ENCODE measurements around the gene BLACAT1.
"Not testable (repeated sequence)": the region's sequence is repeated elsewhere in the genome, so short reads cannot be mapped to it uniquely, and the experiment has no call there.

Gene BLACAT1

GRCh38 chr1:205484985-205485967 lies 29.4 kb upstream of the BLACAT1 start:
- DNase-seq (ENCODE audit: low read depth): peak; percentile 65

DNA sequence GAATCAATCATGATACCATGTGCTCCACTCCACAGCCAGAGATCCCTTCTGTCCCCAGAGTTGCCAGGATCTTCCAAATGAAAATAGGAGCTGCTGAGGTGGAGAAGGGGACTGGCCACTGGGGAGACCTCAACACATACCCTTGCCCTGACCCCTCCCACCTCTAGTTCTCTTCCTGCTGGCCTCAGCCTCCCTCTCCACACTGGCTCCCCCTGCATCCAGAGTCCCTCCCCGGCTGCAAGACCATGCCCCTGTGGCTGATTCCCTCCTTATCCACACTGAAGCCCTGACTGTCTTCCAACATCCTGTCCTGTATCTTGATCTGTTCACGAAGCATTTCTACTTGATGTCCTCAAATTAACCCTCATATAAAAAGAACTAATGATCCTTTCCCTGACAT lies 27.5 kb upstream of the BLACAT1 start:
- DNase-seq (ENCODE audit: low read depth): no peak

DNA sequence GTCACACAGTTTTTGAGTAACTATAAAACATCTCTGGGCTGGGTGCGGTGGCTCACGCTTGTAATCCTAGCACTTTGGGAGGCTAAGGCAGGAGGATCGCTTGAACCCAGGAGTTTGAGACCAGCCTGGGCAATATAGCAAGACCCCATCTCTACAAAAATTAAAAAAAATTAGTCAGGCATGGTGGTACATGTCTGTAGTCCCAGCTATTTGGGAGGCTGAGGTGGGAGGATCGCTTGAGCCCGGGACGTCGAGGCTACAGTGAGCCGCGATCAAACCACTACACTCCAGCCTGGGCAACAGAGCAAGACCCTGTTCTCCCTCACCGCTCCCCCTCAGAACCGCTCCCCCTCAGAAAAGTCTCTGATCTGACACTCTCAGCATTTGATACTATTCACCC lies 26.7 kb upstream of the BLACAT1 start:
- not testable (repeated sequence) for DNase-seq (ENCODE audit: low read depth)

- no peak for DNase-seq (ENCODE audit: low read depth)
These were observed 25.8 kb upstream of the BLACAT1 start for GRCh38 chr1:205481629-205482151.

GRCh38 chr1:205481218-205481617 lies 25.4 kb upstream of the BLACAT1 start:
- no peak for DNase-seq (ENCODE audit: low read depth)

- no peak for DNase-seq (ENCODE audit: low read depth)
These were observed 24.6 kb upstream of the BLACAT1 start for GRCh38 chr1:205480349-205480985.

DNA sequence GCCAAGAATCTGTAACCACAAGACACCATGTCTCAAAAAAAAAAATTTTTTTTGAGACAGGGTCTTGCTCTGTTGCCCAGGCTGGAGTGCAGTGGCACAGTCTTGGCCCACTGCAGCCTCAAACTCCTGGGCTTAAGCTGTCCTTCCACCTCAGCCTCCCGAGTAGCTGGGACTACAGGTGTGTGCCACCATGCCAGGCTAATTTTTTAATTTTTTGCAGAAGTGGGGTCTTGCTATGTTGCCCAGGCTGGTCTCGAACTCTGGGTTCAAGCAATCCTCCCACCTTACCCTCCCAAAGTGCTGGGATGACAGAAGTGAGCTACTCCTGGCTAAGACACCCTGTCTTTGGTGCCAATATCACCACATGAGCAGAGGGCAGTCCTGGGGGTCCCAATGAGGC lies 23.1 kb upstream of the BLACAT1 start:
- not testable (repeated sequence) for DNase-seq (ENCODE audit: low read depth)

DNA sequence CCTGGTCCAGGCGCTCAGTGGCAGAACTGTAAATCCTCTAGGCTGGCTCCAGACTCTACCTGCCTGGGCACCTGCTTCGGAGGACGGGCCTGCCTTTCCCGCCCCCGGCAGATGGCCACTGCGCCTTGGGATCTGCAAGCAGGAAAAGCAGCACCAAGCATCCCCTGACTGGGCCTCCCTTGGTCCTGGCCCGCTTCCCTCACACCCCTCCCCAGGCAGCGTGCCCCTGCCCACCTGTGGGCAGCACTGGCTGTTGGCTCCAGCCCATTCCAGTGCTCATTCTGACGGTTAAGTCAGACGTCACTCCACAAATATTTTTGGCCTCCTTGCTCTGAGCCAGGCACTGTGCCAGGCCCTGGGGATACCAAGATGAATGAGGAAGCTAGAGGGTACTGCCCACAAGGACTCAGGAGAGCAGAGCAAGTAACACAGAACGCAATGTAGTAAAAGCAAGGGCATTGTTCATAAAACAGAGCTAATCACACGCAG lies 22.0 kb upstream of the BLACAT1 start:
- peak; percentile 87 for DNase-seq (ENCODE audit: low read depth)

DNA sequence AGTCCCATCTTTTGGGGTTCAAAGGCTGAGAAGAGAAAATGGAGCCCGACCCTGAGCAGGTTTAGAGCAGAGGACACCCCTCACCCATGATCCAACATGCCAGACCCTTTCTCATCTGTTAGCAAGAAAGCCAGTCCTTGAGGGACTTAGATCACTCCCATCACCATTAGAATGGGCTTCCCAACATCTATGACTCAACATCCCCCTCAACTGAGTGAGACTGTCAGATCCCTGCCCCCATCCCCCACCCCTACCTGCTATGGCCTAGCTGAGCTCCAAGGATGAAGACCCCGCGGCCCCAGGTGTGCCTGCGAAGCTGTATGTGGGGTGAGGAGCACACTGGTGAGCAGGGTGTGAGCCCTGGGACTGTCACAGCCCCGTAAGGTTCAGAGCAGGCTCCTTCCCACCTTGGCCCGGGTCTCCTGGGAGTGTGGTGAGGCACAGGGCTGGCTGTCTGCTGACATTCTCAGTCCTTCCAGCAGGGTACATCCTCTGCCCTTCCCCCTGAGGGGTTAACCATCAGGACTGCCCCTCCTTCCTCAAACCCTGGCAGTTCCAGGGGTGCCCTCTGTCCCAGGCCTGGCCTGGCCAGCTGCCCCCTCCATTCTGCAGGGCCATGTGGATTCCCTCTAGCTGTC lies 21.4 kb upstream of the BLACAT1 start:
- DNase-seq (ENCODE audit: low read depth): no peak

- DNase-seq (ENCODE audit: low read depth): no peak
These were observed 20.8 kb upstream of the BLACAT1 start for GRCh38 chr1:205476648-205477047.

DNA sequence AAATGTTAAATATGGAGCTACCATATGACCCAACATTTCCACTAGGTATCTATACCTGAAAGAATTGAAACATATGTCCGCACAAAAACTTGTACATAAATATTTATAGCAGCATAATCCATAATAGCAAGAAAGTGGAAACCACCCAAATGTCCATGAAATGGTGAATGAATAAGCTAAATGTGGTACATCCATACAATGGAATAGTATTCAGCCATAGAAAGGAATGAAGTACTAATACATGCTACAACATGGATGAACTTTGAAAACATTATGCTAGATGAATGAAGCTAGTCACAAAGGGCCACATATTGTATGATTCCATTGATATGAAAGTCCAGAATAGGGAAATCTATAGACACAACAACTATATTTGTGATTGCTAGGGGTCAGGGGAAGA lies 20.0 kb upstream of the BLACAT1 start:
- no peak for DNase-seq (ENCODE audit: low read depth)

- DNase-seq (ENCODE audit: low read depth): no peak
These were observed 18.7 kb upstream of the BLACAT1 start for GRCh38 chr1:205474571-205474970.

DNA sequence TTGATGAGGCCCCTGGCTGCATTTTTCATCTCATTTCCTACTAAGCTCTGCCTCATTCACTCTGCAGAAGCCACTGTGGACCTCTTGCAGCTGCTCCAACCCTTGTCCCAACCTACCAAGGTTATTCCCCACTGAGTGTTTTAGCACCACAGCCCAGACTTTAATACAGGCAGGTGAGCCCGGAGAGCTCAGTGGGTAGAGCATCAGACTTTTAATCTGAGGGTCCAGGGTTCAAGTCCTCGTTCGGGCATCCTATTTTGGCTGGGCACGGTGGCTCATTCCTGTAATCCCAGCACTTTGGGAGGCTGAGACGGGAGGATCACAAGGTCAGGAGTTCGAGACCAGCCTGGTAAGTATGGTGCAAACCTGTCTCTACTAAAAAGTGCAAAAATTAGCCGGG lies 18.1 kb upstream of the BLACAT1 start:
- no peak for DNase-seq (ENCODE audit: low read depth)

DNA sequence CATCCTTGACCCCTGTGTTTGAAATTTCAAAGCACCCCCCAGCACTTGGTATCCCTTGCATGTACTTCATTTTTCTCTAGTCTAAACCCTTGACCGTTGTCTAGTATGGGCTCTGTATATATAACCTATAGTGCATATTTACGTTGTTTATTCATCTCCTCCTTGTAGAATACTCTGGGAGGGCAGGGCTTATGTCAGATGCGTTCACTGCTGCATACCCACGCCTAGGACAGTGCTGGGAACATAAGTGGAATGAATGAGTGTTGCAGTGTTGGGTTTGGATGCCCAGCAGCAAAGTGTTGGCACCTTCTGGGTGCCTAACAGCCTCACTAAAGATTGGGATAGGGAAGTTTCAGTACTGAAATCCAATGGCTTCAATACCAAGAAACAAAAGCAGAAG lies 17.6 kb upstream of the BLACAT1 start:
- DNase-seq (ENCODE audit: low read depth): no peak

DNA sequence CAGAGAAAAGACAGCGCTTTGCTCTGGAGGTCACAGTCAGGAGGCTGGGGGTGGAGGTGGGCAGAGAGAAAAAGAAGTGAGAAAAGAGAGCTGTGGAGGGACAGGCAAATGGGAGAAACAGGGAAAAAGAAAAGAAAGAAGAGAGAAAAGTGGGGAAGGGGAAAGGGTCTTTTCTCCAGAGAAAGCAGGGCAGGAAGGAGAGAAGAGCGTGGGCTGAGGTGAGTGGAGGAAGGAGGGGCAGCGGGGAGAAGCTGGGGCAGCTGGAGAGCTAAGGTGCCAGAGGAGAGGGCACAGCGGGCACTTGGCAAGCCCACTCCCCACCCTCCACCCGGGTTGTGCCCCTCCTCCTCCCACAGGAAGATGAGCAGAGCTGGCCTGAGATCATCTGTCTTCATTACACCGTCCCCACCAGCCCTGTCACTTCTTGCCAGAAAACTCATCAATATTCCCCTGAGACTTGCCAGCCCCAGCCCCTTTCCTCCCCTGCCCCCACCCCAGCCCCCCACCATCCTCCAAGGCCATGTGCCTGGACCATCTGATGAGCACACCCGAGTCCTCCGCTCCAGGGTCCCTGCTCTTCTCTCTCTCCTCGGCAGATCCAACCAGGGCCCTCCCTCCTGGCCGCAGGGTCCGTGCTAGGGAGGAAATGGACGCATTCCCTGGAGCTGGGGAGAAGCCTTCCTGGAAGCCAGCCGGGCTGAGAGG lies 17.0 kb upstream of the BLACAT1 start:
- DNase-seq (ENCODE audit: low read depth): no peak

- DNase-seq (ENCODE audit: low read depth): no peak
These were observed 14.3 kb upstream of the BLACAT1 start for GRCh38 chr1:205470131-205470530.

- no peak for DNase-seq (ENCODE audit: low read depth)
These were observed 10.9 kb upstream of the BLACAT1 start for GRCh38 chr1:205466595-205467220.

- DNase-seq (ENCODE audit: low read depth): no peak
These were observed 9.5 kb upstream of the BLACAT1 start for GRCh38 chr1:205465392-205465791.

- peak; percentile 71 for DNase-seq (ENCODE audit: low read depth)
These were observed 3.1 kb upstream of the BLACAT1 start for GRCh38 chr1:205458777-205459566.

Data from EH (cell line).